ENCODE data around the gene PLXNA2.

DNA sequence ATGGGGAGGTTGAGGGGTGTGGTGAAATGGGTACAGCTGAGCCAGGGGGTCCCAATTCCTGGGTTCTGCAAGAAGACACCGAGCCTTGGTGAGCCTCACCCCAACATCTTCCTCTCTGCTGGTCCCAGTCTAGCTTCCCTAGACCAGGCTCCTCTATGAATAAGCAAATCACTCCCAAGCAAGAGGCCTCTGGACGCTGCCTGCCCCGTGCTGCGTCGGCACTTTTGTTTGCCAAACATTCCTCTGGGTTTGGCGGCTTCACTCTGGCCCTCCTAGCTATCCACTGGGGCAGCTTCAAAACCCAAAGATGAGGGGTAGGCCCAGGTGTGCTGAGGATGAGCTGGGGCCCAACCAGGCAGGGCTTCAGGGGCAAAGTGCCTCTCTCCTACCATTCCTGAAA, 196.2 kb downstream of the PLXNA2 start:
- TF ChIP-seq, protein P1, sequence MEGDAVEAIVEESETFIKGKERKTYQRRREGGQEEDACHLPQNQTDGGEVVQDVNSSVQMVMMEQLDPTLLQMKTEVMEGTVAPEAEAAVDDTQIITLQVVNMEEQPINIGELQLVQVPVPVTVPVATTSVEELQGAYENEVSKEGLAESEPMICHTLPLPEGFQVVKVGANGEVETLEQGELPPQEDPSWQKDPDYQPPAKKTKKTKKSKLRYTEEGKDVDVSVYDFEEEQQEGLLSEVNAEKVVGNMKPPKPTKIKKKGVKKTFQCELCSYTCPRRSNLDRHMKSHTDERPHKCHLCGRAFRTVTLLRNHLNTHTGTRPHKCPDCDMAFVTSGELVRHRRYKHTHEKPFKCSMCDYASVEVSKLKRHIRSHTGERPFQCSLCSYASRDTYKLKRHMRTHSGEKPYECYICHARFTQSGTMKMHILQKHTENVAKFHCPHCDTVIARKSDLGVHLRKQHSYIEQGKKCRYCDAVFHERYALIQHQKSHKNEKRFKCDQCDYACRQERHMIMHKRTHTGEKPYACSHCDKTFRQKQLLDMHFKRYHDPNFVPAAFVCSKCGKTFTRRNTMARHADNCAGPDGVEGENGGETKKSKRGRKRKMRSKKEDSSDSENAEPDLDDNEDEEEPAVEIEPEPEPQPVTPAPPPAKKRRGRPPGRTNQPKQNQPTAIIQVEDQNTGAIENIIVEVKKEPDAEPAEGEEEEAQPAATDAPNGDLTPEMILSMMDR (IDR thresholded peaks at IDR 0.05), result no peak
- TF ChIP-seq POLR2A (IDR thresholded peaks at IDR 0.05), result no peak
